Esophagus muscularis mucosa (tissue), 4 donors: ENCODE measurements around the gene CEACAM21.

Experiments used
- CTCF ChIP-seq, 3 experiments: fragments of 200-600 bp in 2 of 3; fragments of 450-650 bp in 1 of 3; sonication (generic) in 2 of 3; IDR thresholded peaks; one replicate each; pipeline ENCODE4 v1.5.1; 2017 to 2019; ENCODE audit warnings: antibody characterized with exemption in 3 of 3, mild to moderate bottlenecking in 2 of 3, moderate library complexity in 1 of 3
- EP300 ChIP-seq: sonication (generic); formaldehyde crosslinking; IDR thresholded peaks from one replicate; pipeline ENCODE4 v1.6.1; 2017; ENCODE audit warnings: antibody characterized with exemption
- POLR2A ChIP-seq: fragments of 450-650 bp; IDR thresholded peaks from one replicate; pipeline ENCODE4 v1.6.1; 2017; ENCODE audit warnings: antibody characterized with exemption, moderate library complexity, mild to moderate bottlenecking, low read depth
- POLR2AphosphoS5 ChIP-seq, 2 donors: sonication (generic); formaldehyde crosslinking; IDR thresholded peaks; one replicate each; pipeline ENCODE4 v1.6.1; 2017; ENCODE audit warnings: antibody characterized with exemption in 2 of 2

- TF ChIP-seq CTCF (IDR thresholded peaks at IDR 0.05) (no peak), POLR2A (no peak), POLR2AphosphoS5 (IDR thresholded peaks at IDR 0.05) (no peak), EP300 (no peak)
These were observed 29.0 kb upstream of the CEACAM21 start for GRCh38 chr19:41546961-41547360.
